NCI-H1694 (cell line): ENCODE measurements around the gene NUDT3.

ENCODE experiments used
- DNase-seq: peaks from one replicate; lab custom pipeline; 2025; lab: John Stamatoyannopoulos, UW

The NUDT3 gene

DNA sequence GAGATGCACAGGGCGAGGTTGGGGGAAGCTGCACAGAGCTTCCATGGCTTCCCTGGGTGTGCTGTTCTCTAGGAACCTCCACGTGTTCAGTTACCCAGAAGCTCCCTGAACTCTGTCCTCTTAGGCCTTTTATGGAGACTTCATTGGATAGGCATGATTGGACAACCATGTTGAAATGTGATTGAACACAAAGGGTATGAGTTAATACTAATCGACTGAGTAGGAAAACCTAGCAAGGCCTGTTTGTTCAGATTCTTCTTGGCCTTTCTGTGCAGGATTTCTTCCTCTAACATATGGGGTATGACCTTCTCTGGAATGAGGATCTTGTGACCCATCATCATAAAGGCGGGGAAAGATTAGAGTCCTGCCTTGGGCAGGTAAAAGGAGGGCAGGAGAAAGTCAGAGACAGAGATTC lies 73.0 kb downstream of the NUDT3 start:
- DNase-seq, result no peak

DNA sequence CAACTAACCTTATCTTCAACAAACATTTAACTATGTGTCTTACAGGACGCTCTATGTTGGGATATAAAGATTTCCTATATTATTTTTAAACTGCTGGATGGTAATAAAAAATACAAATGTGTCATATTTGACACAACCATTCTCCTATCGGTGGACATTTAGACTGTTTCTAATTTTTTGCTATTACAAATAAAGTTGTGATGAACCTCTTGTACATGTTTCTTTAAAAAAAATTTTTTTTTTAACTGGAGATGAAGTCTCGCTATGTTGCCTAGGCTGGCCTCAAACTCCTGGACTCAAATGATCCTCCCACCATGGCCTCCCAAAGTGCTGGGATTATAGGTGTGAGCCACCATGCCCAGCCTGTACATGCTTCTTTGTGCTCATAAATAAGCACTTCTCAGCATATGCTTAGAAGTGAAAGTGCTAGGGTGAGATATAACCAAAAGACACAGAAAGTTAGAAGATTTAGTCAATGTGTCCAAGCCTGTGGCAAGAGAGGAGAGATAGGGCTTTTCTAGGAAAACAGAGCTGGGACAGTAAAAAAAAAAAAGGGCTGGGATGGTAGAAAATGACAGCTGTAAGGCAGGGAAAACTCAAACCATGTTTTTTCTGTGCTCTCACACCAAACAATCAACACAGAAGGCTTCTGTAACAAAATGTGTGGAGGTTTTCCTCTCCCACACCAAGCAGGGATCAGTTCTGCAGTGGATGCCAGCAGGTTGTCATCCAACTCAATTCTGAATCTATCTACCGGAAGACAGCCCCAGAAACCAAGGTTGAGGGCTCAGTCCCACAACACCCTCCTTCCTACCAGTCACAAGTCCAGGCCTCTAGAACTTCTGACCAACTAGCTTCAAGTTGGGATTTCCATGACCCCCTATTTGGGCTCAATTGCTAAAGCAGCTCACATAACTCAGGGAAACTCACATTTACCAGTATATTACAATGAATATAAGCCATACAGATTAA lies 73.7 kb downstream of the NUDT3 start:
- DNase-seq, result no peak

GRCh38 chr6:34317882-34318498 lies 74.5 kb downstream of the NUDT3 start:
- DNase-seq, result no peak

GRCh38 chr6:34317172-34317477 lies 75.3 kb downstream of the NUDT3 start:
- DNase-seq, result no peak

DNA sequence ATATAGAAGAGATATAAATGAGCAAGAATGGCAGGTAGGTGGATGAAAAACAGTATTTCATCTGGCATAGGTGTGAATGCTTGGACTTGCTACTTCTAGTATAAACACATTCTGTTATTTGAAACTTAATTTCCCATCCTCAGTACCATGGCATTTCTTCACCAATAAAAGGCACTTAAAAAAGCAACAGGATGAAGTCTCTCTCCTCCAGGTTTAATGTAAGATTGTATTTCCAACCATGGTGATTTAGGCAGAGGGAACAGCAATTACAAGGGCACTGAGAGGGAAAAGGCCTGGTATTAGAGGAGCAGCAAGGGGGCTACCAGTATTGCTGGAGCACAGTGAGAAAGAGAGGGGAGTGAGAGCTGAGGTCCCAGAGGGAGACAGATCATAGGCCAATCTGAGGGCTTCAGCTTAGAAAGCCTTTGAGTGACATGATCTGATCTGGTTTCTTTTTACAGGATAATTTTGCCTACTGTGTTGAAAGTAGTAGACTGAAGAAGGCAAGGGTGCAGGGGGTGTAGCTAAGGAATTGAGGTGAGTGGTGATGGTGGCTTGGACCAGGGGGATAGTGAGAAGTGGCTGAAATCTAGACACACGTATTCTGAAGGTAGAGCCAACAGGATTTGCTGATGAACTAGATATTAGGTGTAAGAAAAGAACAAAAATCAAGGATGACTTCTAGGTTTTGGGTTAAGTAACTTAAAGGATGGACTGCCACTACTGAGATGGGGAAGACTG lies 75.9 kb downstream of the NUDT3 start:
- no peak for DNase-seq

- DNase-seq, result no peak
Observed at GRCh38 chr6:34315780-34316179, 76.7 kb downstream of the NUDT3 start.

DNA sequence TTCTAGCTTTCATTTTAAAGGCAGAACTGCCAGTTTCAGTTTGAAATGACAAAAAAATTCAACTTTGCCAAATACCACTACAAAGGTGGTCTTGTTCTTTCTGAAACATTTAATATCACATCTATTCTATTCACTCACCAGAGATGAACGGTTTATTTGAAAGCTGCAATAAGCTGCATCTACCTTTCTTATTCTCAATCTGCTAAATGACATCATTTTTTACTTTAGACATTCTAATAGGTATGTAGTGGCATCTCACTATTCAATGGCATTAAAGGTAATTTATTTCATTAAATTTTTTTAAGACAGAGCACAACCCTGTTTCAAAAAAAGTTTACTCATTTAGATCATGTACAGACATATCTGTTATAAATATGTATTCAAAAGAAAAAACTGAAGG lies 77.2 kb downstream of the NUDT3 start:
- DNase-seq, result no peak

- no peak for DNase-seq
Observed at GRCh38 chr6:34312259-34312658, 80.2 kb downstream of the NUDT3 start.

- no peak for DNase-seq
Observed at GRCh38 chr6:34310817-34311216, 81.7 kb downstream of the NUDT3 start.

DNA sequence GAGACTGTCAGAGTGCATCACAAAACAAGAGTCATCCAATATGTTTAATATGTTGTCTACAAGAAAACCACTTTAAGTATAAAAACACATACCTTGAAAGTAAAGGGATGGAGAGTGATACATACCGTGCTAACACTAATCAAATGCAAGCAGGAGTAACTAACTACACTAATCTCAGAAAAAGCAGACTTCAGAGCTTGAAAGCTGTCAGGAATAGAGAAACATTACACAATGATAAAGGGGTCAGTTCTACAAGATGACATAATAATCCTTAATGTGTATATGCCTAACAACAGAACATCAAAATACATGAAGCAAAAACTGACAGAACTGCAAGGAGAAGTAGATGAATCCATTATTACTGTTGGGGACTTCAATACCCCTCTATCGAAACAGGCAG lies 84.0 kb downstream of the NUDT3 start:
- no peak for DNase-seq

DNA sequence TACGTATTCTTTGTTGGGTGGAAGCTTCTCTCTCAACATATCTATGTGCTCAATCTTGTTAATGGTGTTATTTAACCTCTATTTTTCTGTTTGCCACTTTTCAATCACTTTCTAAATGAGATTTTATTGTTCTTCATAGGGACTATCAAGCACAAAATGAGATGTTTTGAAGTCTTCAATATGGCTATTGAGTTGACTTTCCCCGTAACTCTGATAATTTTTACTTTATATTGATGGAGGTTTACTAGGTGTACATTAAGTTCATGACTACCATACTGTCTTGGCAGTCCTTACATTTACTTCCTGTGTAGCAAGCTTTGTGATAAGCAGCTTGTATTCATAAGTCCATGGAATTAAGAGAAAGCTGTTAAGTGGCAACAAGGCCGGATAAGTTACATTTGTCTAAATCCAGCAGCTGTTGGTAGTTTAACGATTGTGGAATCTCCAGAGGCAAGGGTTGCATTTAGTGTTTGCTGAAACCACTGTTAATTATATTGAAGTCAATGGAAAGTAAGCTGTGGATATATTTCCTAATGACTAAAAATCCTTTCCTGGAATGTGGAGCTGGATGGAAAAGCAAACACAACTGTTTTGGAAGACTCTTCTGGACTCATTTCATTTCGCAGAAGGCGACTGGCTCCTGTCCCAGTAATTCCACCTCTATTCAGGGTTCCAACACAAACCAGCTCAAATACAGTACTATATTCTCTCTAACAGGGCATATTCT lies 86.3 kb downstream of the NUDT3 start:
- no peak for DNase-seq

DNA sequence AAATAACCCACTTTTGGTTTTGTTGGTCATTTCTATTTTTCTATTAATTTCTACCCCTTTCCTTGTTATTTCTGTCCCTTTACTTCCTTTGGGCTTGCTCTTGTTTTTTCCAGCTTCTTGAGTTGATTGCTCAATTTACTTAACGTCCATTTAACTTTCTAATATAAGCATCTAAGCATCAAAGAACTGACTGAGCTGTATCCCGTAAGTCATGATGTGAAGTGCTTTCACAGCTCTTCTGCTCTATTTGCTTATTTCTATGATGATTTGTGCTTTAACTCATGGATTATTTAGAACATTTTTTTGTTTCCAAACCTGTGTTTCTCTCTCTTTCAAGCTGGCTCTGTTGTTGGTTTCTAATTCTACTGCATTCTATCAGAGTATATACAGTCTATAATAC lies 87.0 kb downstream of the NUDT3 start:
- no peak for DNase-seq

GRCh38 chr6:34304164-34304563 lies 88.3 kb downstream of the NUDT3 start:
- DNase-seq, result no peak

DNA sequence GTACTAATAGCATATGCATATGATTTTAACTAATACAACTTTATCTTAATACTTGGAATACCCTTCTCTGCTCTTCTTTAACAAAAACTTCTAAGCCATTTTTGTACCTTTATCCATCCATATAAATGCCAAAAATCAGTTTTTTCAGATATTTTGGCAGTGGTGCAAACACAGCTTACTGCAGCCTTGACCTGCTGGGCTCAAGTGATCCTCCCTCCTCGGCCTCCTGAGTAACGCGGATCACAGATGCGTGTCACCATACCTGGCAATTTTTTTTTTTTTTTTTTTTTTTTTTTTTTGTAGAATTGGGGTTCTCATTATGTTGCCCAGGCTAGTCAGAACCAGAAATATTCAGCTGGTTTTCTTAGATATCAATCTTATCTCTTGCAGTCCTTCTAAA lies 89.5 kb downstream of the NUDT3 start:
- no peak for DNase-seq

GRCh38 chr6:34301408-34301807 lies 91.1 kb downstream of the NUDT3 start:
- DNase-seq, result no peak

GRCh38 chr6:34300332-34300751 lies 92.1 kb downstream of the NUDT3 start:
- no peak for DNase-seq

GRCh38 chr6:34298941-34299340 lies 93.5 kb downstream of the NUDT3 start:
- DNase-seq, result no peak

GRCh38 chr6:34295721-34296120 lies 96.7 kb downstream of the NUDT3 start:
- DNase-seq, result no peak

GRCh38 chr6:34292954-34293353 lies 99.5 kb downstream of the NUDT3 start:
- no peak for DNase-seq

GRCh38 chr6:34289137-34289536 lies 103.3 kb downstream of the NUDT3 start:
- no peak for DNase-seq

- DNase-seq, result no peak
Observed at GRCh38 chr6:34288581-34288980, 103.9 kb downstream of the NUDT3 start.

- DNase-seq, result no peak
Observed at GRCh38 chr6:34285448-34286164, 106.9 kb downstream of the NUDT3 start.
